GM21717 (cell line): Measurements from ENCODE around the gene PFKFB3.
"Not testable (repeated sequence)": the region's sequence is repeated elsewhere in the genome, so short reads cannot be mapped to it uniquely, and the experiment has no call there.

Source experiments
- ATAC-seq: cut with Tn5 transposase; IDR thresholded peaks from one replicate; pipeline ENCODE4 v1.9.1; 2021; ENCODE audit warnings: mild to moderate bottlenecking, moderate library complexity; ENCODE audit not compliant: unreplicated experiment

The PFKFB3 gene

DNA sequence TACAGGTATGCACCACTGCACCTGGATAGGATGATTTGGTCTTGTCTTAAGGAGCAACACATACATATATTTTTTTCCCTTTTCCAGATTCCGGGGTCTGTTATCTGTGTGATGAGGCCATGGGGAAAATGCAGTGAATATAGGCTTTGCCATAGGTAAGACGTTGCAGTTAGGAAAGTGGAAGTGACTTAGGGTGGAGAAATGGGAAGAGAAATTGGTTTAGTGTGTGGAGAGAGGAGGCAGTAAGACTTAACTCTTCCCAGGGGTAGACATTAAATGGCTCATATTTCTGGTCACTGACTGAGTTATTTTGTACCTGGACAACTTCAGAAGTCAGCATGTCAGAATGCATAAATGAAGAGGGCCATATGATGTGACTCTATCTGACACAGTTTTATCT lies 66.7 kb downstream of the PFKFB3 start:
- no peak for ATAC-seq

DNA sequence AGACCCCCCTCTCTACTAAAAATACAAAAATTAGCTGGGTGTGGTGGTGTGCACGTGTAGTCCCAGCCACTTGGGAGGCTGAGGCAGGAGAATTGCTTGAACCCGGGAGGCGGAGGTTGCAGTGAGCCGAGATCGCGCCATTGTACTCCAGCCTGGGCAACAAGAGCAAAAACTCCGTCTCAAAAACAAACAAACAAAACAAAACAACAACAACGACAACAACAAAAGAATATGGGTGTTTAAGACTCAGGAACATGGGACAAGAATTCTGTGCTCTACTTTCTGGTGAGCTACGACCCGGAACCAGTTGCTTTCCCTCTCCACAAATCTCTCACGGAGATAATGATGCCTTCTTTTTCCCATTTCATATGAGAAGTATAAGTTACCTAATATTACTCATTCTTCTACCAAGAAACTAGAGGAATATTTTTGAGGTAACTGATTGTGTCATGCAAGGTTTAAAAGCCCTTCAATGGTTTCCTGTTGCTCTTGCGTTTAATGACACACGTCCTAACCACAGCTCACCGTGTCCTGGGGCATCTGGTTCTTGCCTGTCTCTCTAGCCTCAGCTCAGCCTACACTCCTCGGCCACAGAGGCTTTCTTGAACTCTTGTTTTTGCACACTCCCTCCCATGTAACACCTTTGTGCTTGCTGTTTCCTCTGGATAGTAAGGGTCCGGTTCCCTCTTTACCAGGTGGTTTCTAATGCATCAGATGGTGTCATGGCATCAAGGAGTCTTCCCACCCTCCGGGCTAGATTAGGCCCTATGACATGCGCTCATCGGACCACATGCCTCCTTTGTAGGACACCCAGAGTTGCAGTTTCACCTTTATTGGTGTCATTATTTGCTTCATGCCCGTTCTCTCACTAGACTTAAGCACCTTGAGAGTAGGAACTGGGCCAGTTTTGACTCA lies 67.5 kb downstream of the PFKFB3 start:
- peak; percentile 60 for ATAC-seq

DNA sequence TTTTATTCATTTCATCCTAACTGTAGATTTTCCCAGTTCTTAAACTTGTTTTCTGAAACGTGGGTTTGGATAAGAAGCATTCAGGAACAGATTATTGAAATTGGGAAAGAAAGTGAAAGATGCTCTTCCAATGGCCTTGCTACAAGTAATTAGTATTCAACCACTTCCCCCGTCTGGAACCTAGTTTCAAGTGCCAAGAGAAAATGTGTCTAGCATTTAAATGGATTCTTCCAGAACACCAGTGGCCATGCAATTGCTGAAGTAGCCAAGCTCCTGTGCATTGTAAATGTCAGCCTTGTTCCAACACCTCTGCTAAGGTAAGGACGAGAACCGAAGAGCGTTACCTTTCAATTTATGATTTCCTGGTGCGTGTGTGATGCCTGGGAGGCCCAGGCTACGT lies 68.2 kb downstream of the PFKFB3 start:
- ATAC-seq, result no peak

DNA sequence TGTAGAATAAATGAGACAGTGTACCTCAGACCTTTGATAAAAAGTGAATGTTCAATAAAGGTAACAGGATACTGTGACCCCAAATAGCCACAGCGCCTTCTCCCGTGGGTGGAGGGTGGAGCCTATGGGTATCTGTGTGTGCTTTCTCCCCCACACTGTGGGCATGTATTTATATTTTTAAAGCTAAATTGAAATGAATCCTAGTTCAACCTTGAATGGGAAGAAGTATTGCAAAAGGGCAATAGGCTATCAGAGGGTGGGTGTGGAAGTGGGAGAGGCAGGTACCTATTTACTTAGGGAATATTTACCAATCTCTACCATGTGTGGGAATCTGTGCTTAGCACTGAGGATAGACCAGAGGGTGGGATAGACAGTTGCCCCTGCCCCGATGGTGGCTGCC lies 68.9 kb downstream of the PFKFB3 start:
- ATAC-seq, result no peak

DNA sequence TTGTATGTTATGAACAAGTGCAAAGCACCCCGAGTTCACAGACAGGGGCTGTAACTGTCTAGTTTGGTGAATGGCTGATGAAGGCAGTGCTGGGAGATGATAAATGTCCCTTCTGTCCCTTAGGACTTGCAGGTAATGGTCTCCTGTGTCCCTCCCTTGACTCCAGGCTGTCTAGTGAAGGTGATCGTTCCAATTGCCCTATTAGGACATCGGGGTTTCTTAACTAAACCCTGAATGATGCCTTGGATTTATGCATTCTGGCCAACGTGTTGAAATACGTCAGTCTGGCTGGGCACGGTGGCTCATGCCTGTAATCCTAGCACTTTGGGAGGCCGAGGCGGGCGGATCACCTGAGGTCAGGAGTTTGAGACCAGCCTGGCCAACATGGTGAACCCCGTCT lies 69.4 kb downstream of the PFKFB3 start:
- ATAC-seq, result no peak

DNA sequence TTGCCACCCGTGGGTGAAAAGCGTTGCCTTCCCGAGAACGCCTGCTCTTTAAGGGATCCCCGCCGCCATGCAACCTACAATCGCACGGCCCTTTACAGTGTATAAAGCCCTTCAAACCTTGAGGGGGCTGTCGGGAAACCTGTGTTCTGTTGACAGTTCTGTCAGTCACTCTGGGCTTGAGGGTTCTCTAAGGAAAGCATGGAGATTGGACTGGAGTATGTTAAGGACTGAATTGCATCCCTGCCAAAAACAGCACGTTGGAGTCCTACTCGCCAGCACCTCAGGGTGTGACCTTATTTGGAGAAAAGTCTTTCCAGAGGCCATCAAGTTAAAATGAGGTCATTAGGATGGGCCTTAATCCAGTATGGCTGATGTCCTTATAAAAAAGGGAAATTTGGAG lies 70.6 kb downstream of the PFKFB3 start:
- no peak for ATAC-seq

DNA sequence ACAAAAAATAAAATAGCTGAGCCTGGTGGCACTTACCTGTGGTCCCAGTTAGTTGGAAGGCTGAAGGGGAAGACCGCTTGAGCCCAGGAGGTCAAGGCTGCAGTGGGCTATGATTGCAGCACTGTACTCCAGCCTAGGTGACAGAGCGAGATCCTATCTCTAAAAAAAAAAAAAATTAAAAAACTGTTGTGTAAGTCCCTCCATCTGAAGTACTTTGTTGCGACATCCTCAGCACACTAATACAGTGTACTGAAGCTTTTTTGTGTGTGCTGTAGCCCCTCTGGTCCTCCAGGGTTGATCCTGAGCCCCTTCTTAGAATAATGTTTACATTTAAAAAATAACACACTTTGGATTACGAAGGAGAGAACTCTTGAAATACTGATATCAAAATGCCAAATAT lies 71.3 kb downstream of the PFKFB3 start:
- no peak for ATAC-seq

DNA sequence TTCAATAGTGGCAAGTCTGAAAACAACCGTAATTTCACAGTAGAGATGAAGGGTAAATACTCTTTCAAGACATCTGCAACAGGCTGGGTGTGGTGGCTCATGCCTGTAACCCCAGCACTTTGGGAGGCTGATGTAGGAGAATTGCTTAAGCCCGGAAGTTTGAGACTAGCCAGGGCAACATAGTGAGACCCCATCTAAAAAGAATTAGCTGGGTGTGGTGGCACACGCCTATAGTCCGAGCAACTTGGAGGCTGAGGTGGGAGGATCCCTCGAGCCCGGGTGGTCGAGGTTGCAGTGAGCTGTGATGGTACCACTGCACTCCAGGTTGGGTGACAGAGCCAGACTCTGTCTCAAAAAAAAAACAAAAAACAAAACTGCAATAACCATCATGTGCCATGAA lies 71.8 kb downstream of the PFKFB3 start:
- no peak for ATAC-seq

DNA sequence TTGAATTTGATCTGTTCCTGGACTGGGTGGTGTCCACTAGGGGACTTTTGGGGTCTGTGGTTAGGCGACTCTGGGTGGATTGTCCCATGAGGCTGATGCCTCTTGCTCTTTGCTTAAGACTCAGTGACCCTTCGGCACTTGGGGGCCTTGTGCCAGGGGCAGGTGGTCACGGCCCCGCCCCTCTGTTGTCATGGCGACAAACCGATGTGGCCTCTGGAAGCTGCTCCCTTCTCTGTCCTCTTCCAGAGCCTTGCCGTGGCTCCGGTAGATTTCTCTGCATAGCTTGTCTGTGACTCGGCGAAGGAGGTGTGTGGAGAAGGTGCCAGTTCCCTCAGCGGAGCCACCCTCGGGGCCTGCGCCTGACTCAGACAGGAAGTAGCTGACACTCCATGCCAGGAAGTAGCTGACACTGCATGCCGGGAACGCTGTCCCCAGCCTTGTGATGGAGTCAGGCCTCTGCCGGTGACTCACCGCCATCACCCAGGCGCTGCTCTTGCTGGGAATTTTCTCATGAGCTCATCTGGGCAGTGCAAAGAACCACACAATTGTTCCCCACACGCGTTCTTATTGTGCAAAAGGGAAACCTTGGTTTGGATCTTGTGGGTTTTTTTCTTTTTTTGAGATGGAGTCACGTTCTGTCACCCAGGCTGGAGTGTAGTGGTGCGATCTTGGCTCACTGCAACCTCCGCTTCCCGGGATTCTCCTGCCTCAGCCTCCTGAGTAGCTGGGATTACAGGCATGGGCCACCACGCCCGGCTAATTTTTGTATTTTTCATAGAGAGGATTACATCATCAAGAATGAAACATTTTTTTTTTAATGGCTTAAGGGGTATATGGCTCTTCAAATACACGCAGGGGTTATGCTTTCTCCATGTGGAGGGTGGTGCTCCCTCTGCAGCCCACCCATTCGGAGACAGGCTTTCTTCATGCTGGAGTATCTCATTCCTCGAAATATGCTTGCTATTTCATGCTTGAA lies 72.6 kb downstream of the PFKFB3 start:
- peak; percentile 69 for ATAC-seq

DNA sequence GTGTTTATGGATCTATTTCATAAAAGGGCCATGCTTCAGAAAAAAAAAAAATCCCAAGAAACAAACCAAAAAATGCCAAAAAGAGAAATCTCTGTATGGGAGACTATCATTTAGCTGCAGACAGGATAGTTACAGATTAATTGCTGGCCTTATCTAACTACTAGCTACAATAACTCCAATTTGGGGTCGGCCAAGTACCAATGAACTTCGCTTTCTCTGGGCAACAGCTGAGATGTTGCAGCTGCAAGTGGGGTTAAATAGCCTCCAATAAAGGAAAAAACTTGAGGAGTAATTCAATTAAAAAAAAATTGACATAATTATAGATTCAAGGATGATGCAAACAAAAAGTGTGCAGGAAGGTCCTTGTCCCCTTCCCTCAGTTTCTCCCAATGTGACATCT lies 73.6 kb downstream of the PFKFB3 start:
- ATAC-seq, result no peak

DNA sequence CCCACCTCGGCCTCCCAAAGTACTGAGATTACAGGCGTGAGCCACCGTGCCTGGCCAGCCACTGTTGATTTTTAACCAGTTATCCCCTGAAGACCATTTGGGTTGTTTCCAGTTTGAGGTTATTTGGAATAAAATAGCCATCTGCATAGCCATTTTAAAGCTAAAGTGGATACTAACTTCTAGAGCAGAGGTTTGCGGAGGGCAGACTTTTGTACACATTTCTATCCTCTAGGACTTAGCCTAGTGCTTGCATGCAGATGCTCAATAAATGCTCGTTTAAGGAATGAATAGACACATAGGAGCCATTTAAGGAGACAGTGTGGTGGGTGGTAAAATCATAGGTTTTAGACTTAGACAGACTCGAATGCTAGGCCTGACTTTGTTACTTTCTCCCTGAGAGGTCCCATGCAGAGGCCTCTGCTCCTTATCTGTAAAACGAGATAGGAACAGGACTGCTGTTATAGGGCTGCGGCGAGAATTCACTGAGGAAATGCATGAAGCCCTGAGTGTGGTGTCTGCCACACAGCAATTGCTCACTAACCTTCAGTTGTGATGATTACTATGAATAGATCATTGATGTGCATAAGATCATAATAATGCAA lies 75.9 kb downstream of the PFKFB3 start:
- ATAC-seq, result no peak

DNA sequence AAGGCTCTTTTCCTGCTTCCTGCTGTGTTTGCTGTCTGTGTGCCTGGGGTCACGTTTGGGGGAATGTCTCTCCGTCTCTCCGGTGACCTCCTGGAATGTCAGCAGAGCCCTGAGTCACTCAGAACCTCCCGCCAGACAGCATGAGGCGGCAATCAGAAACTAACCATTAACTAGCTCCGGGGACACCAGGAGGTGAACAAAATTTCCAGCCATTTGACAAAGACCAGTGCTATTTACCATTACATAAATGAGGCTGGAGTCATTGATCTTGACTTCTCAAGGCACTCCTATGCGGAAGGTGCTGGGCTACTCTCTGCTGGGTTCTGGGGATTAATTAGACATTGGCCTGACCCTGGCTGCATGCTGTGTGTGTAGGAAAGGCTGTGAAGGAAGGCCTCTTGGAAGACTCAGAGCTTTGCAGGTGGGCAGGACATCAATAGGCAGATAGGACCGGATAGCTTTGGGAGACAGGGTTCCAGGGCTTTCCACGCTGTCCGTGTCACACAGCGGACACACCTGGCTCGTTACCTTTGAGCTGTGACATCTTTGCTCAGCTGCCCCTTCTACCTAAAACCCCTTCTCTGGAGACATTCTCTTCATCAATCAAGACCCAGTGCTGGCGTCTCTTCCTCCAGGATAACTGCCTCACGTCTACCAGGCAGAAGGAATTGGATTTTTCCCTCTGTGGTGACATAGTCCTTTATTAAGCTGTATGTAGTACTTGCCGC lies 77.0 kb downstream of the PFKFB3 start:
- ATAC-seq, result no peak

DNA sequence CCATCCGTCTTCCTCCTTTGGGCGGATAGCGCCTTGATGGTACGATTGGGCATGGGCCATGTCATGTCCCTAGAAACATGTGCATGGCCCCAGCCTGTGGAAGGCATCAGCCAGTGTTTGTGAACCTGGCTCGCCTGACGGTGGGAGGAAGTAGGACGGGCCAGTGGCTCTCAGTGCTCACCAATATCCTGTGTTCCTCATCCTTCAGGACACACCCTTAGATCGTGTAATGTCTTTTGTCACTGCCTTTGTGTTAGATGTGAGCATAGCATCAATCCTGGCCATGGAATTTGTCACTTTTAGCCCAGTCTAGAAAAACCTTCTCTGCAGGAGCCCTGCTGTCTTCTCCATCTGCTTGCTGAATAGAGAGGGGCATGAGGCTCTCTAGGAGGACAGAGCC lies 77.6 kb downstream of the PFKFB3 start:
- ATAC-seq, result no peak

DNA sequence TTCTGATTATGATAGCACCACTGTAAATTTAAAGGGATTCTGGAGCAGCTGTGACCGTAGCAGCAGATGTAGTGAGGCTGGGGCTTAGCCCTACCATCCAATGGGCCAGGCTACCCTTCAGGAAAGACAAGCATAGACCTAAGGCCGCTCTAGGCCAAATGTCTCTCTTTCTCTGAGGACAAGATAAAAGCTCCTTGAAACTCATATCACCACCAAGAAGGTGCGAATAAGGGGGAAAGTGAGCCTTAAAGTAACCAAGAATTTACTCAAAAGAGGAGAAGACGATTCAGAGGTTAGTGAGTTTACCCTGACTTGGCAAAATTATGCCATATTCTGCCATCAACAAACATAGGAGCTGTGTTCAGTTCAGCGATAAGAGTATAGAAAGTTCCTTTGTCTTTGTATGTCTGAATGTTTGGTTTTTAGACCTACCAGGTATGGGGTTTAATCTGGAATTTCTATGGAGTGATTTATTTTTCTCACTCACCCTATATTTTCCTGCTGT lies 79.8 kb downstream of the PFKFB3 start:
- no peak for ATAC-seq

DNA sequence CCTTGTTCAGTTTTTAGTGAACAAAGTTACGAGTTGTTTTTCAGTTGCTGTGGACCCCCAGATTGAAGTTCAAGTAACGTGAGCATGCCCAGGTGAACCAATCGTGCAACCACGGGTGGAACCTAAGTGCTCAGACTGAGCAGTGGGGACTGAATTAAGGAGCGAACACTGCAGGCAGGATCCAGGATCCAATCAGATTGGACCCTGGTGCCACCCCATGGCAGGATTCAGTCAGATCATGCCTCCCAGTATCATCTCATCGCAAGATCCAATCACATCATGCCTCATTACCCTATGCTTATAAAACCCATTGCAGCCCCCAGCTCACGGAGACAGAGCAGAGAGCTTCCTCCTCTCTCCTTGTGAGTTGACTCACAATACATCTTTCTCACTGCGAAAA lies 80.9 kb downstream of the PFKFB3 start:
- no peak for ATAC-seq

DNA sequence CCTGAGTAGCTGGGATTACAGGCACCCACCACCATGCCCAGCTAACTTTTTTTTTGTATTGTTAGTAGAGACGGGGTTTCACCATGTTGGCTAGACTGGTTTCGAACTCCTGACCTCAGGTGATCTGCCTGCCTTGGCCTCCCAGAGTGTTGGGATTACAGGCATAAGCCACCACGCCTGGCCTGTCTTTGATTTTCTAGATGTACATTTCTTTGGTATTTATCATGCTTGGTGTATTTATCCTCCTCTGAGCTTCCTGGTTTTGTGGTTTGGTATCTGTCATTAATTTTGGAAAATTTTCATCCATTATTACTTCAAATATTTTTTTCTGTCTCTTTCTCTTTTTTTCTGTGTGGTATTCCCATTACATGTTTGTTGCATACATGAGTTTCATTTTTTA lies 87.9 kb downstream of the PFKFB3 start:
- ATAC-seq, result not testable (repeated sequence)

DNA sequence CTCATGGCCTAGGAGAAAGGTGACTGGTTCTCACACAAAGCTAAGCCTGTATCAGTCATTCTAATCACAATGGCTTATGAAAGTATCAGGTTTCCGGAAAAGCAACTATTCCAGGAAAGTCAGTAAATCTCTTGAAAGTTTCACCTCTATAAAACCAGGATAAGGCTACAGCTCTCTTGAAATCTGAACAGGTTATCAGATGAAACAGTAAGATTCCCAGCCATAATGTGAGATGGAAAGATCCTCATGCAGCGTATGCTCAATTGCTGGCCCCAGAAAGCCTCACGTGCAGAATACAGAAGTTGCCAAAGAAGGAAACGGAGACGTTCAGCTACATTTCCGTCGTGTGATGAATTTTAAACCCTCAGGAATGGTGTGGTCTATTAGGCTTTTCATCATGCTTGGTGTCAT lies 90.0 kb downstream of the PFKFB3 start:
- no peak for ATAC-seq

DNA sequence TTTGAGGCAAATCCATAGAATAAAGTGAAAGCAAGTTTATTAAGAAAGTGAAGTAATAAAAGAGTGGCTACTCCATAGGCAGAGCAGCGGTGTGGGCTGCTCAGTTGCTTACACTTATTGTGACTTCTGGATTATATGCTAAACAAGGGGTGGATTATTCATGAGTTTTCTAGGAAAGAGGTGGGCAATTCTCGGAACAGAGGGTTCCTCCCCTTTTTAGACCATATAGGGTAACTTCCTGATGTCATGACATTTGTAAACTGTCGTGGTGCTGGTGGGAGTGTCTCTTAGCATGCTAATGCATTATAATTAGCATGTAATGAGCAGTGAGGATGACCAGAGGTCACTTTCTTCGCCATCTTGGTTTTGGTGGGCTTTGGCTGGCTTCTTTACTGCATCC lies 93.7 kb downstream of the PFKFB3 start:
- ATAC-seq, result not testable (repeated sequence)

DNA sequence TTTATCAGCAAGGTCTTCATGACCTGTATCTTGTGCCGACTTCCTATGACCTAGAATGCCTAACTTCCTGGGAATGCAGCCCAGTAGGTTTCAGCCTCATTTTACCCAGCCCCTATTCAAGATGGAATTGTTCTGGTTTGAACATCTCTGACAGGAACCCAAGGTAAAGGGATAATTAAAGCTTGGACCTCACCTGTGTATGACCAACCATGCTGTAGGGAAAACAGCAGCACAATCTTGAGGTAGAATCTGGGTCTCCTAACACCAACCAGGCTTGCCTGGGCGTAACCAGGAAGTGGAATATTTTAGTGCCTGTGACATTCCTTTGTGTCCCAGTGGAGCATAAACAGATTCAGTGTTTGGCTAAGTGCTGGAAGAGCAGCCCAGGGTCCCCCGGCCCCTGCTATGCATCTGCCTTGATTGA lies 94.1 kb downstream of the PFKFB3 start:
- no peak for ATAC-seq

DNA sequence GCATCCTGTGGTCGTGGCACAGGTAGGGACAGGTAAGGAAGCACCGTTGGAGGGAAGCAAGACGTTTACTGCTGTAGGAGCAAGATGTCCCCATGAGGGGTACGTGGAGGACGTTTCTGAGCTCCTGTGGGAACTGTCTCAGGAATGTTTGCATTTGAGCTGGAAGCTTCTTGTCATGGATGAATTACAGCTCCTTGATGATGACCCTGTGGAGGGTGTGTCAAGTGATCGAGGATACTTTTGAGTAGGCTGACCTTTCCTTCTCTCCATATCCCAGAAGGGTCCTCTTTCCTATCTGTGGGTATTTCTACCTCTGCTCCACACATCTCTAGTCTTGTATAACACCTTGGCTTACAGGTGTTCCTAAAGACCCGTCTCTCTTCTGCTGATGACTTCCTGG lies 94.8 kb downstream of the PFKFB3 start:
- ATAC-seq, result no peak
